HL-60 (cell line): ENCODE results near the gene GRK7.

Experiments used
- DNase-seq, 2 experiments: peaks; one replicate each; pipeline ENCODE4 v3.0.0-alpha.2; 2010 to 2020; ENCODE audit warnings: low read depth in 1 of 2, low spot score in 1 of 2
- H3K27ac ChIP-seq: fragments of 250-450 bp; sonication (Bioruptor Pico); replicated peaks from 2 replicates; pipeline ENCODE4 v1.5.1; 2020; ENCODE audit warnings: mild to moderate bottlenecking, moderate library complexity
- H3K27me3 ChIP-seq: fragments of 250-450 bp; sonication (Bioruptor Pico); 2 replicates; pipeline ENCODE4 v1.5.1; 2021; ENCODE audit warnings: mild to moderate bottlenecking, moderate library complexity; ENCODE audit not compliant: insufficient read depth, poor library complexity, severe bottlenecking
- H3K4me3 ChIP-seq: replicated peaks from 2 replicates; pipeline ENCODE4 v1.5.1; 2011; ENCODE audit warnings: mild to moderate bottlenecking, control low read depth, low read length; ENCODE audit not compliant: insufficient read depth
- CTCF ChIP-seq: IDR thresholded peaks from one replicate; pipeline ENCODE4 v1.5.1; 2011; ENCODE audit warnings: low read length, control low read depth, inconsistent platforms; ENCODE audit not compliant: insufficient read depth
- GABPA ChIP-seq: IDR thresholded peaks from 2 replicates; pipeline ENCODE4 v1.6.1; 2012; ENCODE audit warnings: low read depth
- POLR2AphosphoS5 ChIP-seq: IDR thresholded peaks from 2 replicates; pipeline ENCODE4 v1.6.1; 2012; ENCODE audit warnings: low read depth
- SPI1 ChIP-seq: IDR thresholded peaks from 2 replicates; pipeline ENCODE4 v1.6.1; 2012; ENCODE audit warnings: low read depth, mild to moderate bottlenecking, borderline replicate concordance
- TF ChIP-seq, protein P1 (sequence below): IDR thresholded peaks from 2 replicates; pipeline ENCODE4 v1.6.1; 2012; ENCODE audit warnings: low read depth; ENCODE audit not compliant: insufficient replicate concordance

Gene GRK7

DNA sequence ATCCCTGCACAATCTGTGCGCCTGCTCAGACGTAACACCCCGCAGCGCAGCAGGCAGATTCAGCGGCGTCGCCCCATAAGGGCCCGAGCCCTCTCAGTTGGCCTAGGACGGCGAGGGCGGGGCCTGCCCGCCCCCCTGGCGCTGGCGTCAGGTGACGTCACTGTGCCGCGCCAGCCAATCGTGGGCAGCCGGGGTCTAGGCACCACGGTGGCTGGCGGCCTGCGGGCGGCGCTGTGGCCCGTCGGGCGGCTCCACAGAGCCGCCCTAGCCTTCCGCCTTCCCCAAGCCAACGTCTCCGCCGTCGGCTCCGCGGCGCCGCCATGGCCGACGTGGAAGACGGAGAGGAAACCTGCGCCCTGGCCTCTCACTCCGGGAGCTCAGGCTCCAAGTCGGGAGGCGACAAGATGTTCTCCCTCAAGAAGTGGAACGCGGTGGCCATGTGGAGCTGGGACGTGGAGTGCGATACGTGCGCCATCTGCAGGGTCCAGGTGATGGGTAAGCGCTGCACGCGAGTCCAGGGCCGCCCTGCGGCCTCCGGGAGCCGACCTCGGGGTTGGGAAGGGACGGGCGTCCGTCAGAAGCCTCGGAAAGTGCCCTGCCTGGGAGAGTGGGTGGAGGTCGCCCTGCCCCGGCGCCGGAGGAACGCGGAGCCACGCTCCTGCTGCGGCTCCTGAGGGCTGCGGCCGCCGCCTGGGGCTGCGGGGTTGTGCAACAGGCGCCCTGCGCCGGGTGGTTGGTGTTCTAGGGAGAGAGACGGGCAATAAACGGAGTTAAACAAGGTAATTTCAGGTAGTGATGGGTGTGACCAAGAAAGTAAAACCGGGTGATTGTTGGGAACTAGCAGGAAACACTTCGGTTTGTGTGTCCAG, 25.0 kb upstream of the GRK7 start, which contains the start of gene RNF7:
Gene RNF7, plus strand, starts transcription at position 277 of the 869 bp plus-strand sequence. Its CDS starts 44 bp downstream, at position 321.
- DNase-seq: peak; percentile 95 to 97
- peak; percentile 78 for TF ChIP-seq CTCF
- peak; percentile 88 for TF ChIP-seq POLR2AphosphoS5
- no peak for TF ChIP-seq SPI1
- TF ChIP-seq GABPA: no peak
- TF ChIP-seq, protein P1, sequence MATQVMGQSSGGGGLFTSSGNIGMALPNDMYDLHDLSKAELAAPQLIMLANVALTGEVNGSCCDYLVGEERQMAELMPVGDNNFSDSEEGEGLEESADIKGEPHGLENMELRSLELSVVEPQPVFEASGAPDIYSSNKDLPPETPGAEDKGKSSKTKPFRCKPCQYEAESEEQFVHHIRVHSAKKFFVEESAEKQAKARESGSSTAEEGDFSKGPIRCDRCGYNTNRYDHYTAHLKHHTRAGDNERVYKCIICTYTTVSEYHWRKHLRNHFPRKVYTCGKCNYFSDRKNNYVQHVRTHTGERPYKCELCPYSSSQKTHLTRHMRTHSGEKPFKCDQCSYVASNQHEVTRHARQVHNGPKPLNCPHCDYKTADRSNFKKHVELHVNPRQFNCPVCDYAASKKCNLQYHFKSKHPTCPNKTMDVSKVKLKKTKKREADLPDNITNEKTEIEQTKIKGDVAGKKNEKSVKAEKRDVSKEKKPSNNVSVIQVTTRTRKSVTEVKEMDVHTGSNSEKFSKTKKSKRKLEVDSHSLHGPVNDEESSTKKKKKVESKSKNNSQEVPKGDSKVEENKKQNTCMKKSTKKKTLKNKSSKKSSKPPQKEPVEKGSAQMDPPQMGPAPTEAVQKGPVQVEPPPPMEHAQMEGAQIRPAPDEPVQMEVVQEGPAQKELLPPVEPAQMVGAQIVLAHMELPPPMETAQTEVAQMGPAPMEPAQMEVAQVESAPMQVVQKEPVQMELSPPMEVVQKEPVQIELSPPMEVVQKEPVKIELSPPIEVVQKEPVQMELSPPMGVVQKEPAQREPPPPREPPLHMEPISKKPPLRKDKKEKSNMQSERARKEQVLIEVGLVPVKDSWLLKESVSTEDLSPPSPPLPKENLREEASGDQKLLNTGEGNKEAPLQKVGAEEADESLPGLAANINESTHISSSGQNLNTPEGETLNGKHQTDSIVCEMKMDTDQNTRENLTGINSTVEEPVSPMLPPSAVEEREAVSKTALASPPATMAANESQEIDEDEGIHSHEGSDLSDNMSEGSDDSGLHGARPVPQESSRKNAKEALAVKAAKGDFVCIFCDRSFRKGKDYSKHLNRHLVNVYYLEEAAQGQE: no peak
- peak within 1 kb of the TSS; percentile 91 for H3K4me3 ChIP-seq
- H3K27me3 ChIP-seq: no peaks in the 10 kb centered on the region
- peak within 1 kb of the TSS; percentile 91 for H3K27ac ChIP-seq

- TF ChIP-seq GABPA (no peak), CTCF (no peak), SPI1 (no peak), POLR2AphosphoS5 (no peak)
- TF ChIP-seq, protein P1: no peak
- H3K27me3 ChIP-seq: no peaks in the 10 kb centered on the region
- peak overlapping the region; percentile 91 for H3K27ac ChIP-seq
- DNase-seq: peak in 1 of 2 experiments; percentile 26
- peak overlapping the region; percentile 91 for H3K4me3 ChIP-seq
Measured at GRCh38 chr3:141738891-141739363, 24.3 kb upstream of the GRK7 start.

GRCh38 chr3:141739731-141740130, 23.5 kb upstream of the GRK7 start:
- no peak overlapping the region; the same call in 1 of the 2 replicates for H3K27ac ChIP-seq
- TF ChIP-seq SPI1: no peak
- no peak for TF ChIP-seq CTCF
- TF ChIP-seq GABPA: no peak
- no peak for TF ChIP-seq POLR2AphosphoS5
- TF ChIP-seq, protein P1: no peak
- peak overlapping the region; percentile 91 for H3K4me3 ChIP-seq

More at GRCh38 chr3:141739731-141740130, 23.5 kb upstream of the GRK7 start:
- H3K27me3 ChIP-seq: no peaks in the 10 kb centered on the region
- no peak for DNase-seq
